GM19035 (cell line): Measurements from ENCODE around the gene RPTN.

ENCODE experiments used
- ATAC-seq: cut with Tn5 transposase; IDR thresholded peaks from one replicate; pipeline ENCODE4 v1.9.1; 2021; ENCODE audit not compliant: unreplicated experiment

RPTN gene

GRCh38 chr1:152159144-152159543 is at the start of gene RPTN:
Gene RPTN, minus strand, starts transcription at chr1:152159228. Its CDS starts 1,339 bp downstream, at chr1:152157889.
- ATAC-seq, result no peak

GRCh38 chr1:152198982-152199381 is 40.0 kb upstream of the RPTN start:
- no peak for ATAC-seq

- no peak for ATAC-seq
Measured at GRCh38 chr1:152197361-152197941, 38.4 kb upstream of the RPTN start.

GRCh38 chr1:152191711-152192110 is 32.7 kb upstream of the RPTN start:
- ATAC-seq, result no peak

- no peak for ATAC-seq
Measured at GRCh38 chr1:152191260-152191659, 32.2 kb upstream of the RPTN start.

GRCh38 chr1:152190589-152190988 is 31.6 kb upstream of the RPTN start:
- no peak for ATAC-seq

- ATAC-seq, result no peak
Measured at GRCh38 chr1:152189657-152190442, 30.8 kb upstream of the RPTN start.

DNA sequence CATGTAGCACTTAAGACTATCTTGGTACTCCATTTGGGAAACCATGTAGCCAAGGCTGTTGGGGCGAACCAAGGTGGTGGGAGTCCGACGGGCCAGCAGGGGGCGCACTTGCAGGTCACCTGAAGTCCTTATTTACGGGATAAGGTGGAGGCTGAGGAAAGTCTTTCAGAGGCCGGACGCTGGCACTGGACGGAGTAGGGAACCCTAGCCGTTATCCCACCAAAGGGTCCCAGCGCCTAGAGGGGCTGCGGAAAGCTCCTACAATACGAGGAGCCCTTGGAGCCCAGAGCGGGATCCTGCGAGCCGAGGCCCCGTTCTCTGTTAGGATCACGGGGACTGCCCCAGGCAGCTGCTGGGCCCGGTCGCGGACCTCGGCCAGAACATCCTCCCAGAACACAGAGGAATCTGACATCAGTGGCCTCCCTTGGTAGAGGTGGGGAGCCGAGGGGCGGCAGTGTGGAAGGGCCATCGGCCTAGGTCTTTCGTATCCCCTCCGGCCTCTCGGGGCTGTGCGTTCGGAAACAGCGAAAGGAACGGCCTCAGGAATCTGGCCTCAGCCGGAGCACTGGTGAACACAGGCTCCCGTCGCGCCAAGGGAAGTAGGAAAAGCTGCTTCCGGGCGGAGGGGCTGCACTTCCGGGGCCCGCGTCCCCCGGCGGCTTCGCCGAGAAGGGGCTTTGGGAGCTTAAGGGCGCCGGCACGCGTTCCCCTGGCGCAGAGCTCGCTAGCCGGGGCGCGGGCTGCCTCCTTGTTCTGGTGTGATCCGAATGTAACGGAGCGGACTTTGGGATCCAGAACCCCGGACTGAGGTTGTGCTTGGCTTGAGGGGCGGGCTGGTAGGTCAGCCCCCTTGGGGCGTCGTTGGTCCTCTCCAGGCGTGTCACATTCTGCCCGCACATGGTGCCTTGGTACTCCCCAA is 29.9 kb upstream of the RPTN start:
- peak; percentile 64 for ATAC-seq

- ATAC-seq, result no peak
Measured at GRCh38 chr1:152186556-152187285, 27.7 kb upstream of the RPTN start.

GRCh38 chr1:152185544-152186391 is 26.7 kb upstream of the RPTN start:
- ATAC-seq, result no peak

GRCh38 chr1:152182944-152183361 is 23.9 kb upstream of the RPTN start:
- ATAC-seq, result no peak

DNA sequence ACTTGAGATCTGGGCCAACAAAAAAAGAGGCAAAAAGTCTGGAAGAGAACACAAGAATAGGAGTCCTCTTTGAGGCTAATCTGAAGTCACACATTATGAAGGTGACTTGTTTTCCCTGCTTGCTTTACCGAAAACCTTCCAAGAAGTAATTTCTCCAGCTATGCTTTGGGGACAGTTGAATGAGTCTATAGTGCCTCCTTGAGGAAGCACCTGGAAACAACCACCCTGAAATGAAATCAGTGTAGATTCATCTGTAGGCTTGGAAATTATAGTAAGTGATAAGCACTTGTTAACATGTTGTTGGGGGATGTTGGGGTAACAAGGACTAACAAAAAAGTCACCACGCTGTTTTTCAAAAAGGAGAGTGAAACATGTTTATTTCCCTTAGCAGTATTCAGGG is 23.4 kb upstream of the RPTN start:
- ATAC-seq, result no peak

DNA sequence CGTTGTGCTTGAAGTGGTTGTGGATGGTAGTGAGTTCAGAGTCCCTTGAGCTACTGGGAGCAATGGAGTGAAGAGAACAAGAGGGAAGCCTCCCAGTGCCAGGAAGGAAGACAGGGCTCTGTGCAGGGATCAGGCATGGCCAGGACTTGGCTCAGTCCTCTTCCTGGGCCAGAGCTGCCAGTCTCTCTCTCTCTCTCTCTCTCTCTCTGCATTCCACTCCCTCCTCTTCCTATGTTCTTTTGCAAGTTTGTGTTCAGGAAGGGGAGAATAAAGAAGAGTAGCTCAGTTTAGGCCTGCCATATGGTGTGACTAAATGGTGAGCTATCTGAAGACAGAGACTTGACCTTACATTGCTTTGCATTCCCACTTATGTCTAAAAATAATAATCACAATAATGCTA is 20.5 kb upstream of the RPTN start:
- ATAC-seq, result no peak

GRCh38 chr1:152170287-152170905 is 11.4 kb upstream of the RPTN start:
- ATAC-seq, result no peak

DNA sequence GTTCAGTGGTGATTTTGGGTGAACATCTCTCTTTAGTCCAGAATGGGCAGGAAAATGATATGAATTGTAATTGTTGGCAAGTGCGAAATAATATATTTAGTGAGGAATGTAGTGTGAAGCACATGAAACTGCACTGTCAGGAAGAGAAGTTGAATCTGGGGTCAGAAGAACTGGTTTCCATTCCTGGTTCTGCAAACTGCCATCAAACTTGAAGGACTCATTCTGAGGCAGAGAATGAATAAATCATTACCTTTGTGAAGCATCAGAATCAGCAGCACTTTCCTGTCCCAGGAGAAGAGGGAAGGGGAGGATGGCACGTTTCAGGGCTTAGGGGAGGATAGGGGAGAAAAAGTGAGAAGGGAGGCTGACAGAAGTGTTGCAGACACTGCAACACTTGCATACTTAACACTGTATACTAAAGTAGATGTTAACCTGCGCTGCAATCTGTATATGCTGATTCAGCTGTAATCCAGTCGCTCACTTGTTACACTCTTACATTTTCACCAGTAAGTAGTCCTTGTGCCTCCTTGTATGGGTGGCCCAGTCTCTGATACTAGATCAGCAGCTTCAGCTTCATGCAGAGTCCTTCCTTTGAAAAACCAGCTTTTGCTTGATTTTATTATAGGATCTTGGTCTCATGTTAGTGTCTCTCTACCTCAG is 10.5 kb upstream of the RPTN start:
- no peak for ATAC-seq

DNA sequence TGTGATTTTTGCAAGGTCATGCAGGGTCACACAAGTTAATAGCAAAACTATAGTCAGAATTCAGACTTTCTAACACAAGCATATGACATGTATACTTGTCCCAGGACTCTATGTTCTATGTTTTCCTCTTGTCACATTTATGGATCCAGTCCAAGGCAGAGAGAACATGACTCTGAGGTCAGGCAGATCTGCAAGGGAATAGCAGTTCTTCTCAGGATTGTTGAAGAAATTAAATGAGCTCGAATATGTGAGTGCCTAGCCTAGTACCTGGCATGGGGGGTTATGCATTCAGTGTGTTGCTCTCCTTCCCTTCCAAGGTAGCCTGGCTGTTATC is 9.5 kb upstream of the RPTN start:
- ATAC-seq, result no peak

- ATAC-seq, result no peak
Measured at GRCh38 chr1:152167835-152168534, 9.0 kb upstream of the RPTN start.

DNA sequence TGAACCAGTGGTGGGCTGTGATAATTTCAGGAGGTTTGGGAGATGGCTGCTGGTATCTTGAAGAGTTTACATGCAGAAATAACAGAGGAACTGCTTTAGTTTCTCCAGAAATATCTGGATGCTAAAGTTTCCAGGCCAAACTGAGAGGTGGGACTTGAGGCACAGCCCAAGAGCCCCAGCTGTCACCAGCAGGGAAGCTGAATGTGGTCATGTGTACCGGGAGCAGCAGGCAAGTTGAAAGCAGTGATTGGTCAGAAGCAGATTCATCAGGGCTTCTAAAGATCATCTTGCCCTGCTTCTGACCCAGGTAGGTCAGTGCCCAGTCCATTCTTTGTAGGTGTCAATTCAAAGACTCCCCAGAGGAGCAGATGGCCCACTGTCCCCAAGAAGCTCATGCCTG is 7.9 kb upstream of the RPTN start:
- ATAC-seq, result no peak
